CD4-positive, alpha-beta T cell treated with Interleukin-10 for 1 hour (primary cell): ENCODE data around the gene TSPAN10.

ENCODE experiments used
- DNase-seq: peaks from one replicate; pipeline ENCODE4 v3.0.0-alpha.2; 2020

Gene TSPAN10

GRCh38 chr17:81690549-81690948 lies 53.6 kb downstream of the TSPAN10 start:
- DNase-seq = no peak

GRCh38 chr17:81691196-81691595 lies 54.2 kb downstream of the TSPAN10 start:
- no peak for DNase-seq

GRCh38 chr17:81691608-81692007 lies 54.6 kb downstream of the TSPAN10 start:
- no peak for DNase-seq

GRCh38 chr17:81693509-81694210 lies 56.7 kb downstream of the TSPAN10 start:
- DNase-seq = no peak

- no peak for DNase-seq
Observed at GRCh38 chr17:81694810-81695209, 57.8 kb downstream of the TSPAN10 start.

- no peak for DNase-seq
Observed at GRCh38 chr17:81695211-81695610, 58.2 kb downstream of the TSPAN10 start.

- DNase-seq = no peak
Observed at GRCh38 chr17:81695801-81696200, 58.8 kb downstream of the TSPAN10 start.

GRCh38 chr17:81696218-81696941 lies 59.4 kb downstream of the TSPAN10 start:
- DNase-seq = no peak

GRCh38 chr17:81697261-81698044 lies 60.5 kb downstream of the TSPAN10 start:
- no peak for DNase-seq
